HepG2 (cell line): ENCODE measurements around the gene SMTNL1. TPM values are rescaled to one million over a fixed set of nuclear protein-coding genes. Genes with fewer than 3 reads are reported as not detected.

Experiments used
- CBX2 ChIP-seq, 2 experiments: fragments of 200-600 bp in 1 of 2; sonication (generic); formaldehyde crosslinking in 1 of 2; IDR thresholded peaks; 2 replicates each; pipeline versions ENCODE4 v1.7.0 to v1.8.1; 2018 to 2022; ENCODE audit warnings: low read depth in 2 of 2, low read length in 1 of 2, mild to moderate bottlenecking in 1 of 2, missing genetic modification reagents in 1 of 2
- CHCHD3 ChIP-seq: sonication (generic); formaldehyde crosslinking; IDR thresholded peaks from 2 replicates; pipeline ENCODE4 v1.8.0; 2022; ENCODE audit warnings: mild to moderate bottlenecking, missing genetic modification reagents, moderate library complexity
- DDIT3 ChIP-seq: sonication (generic); formaldehyde crosslinking; IDR thresholded peaks from 2 replicates; pipeline ENCODE4 v1.4.0; 2020; ENCODE audit warnings: mild to moderate bottlenecking, missing genetic modification reagents
- HMG20B ChIP-seq: conservative IDR thresholded peaks from 2 replicates; pipeline ENCODE4 v1.6.1; 2016; ENCODE audit warnings: missing genetic modification reagents, missing compliant biosample characterization
- HMGA1 ChIP-seq: sonication (generic); formaldehyde crosslinking; conservative IDR thresholded peaks from 2 replicates; pipeline ENCODE4 v1.4.0; 2020; ENCODE audit warnings: missing genetic modification reagents
- HMGXB3 ChIP-seq: sonication (generic); formaldehyde crosslinking; IDR thresholded peaks from 2 replicates; pipeline ENCODE4 v1.4.0; 2020; ENCODE audit warnings: missing genetic modification reagents, borderline replicate concordance
- KAT7 ChIP-seq: IDR thresholded peaks from 2 replicates; pipeline ENCODE4 v1.6.1; 2018; ENCODE audit warnings: borderline replicate concordance, missing compliant biosample characterization
- KLF15 ChIP-seq: sonication (generic); formaldehyde crosslinking; IDR thresholded peaks from 2 replicates; pipeline ENCODE4 v1.8.1; 2023; ENCODE audit warnings: borderline replicate concordance, mild to moderate bottlenecking, inconsistent platforms, missing genetic modification reagents, mixed read lengths
- KLF16 ChIP-seq, 2 experiments: sonication (generic) in 1 of 2; formaldehyde crosslinking in 1 of 2; IDR thresholded peaks; 2 replicates each; pipeline versions ENCODE4 v1.6.1 to v1.8.0; 2016 to 2023; ENCODE audit warnings: missing genetic modification reagents in 2 of 2, missing compliant biosample characterization in 1 of 2
- MYPOP ChIP-seq: sonication (generic); formaldehyde crosslinking; IDR thresholded peaks from 2 replicates; pipeline ENCODE4 v1.8.1; 2023; ENCODE audit warnings: mild to moderate bottlenecking, moderate library complexity, missing genetic modification reagents
- NFKB2 ChIP-seq: sonication (generic); formaldehyde crosslinking; IDR thresholded peaks from 2 replicates; pipeline ENCODE4 v1.4.0; 2020; ENCODE audit warnings: missing genetic modification reagents, borderline replicate concordance
- ONECUT2 ChIP-seq: sonication (generic); formaldehyde crosslinking; IDR thresholded peaks from 2 replicates; pipeline ENCODE4 v1.4.0; 2020; ENCODE audit warnings: missing genetic modification reagents
- RBM22 ChIP-seq: fragments of 200-400 bp; formaldehyde crosslinking; optimal IDR thresholded peaks from 2 replicates; pipeline ENCODE3; 2017; ENCODE audit warnings: mild to moderate bottlenecking, low read length, moderate library complexity
- RBM39 ChIP-seq: fragments of 200-400 bp; formaldehyde crosslinking; IDR thresholded peaks from one replicate; pipeline ENCODE4 v1.6.1; 2018; ENCODE audit warnings: antibody characterized with exemption, mild to moderate bottlenecking, low read depth, low read length; ENCODE audit not compliant: poor library complexity, severe bottlenecking
- RCOR2 ChIP-seq: IDR thresholded peaks from 2 replicates; pipeline ENCODE4 v1.6.1; 2016; ENCODE audit warnings: missing biosample characterization, missing genetic modification reagents
- SMARCC2 ChIP-seq: fragments of 450-650 bp; IDR thresholded peaks from 2 replicates; pipeline ENCODE4 v1.6.1; 2017; ENCODE audit warnings: antibody characterized with exemption, mild to moderate bottlenecking
- ZNF10 ChIP-seq: sonication (generic); formaldehyde crosslinking; IDR thresholded peaks from 2 replicates; pipeline ENCODE4 v1.4.0; 2020; ENCODE audit warnings: mild to moderate bottlenecking, low read depth, missing genetic modification reagents, borderline replicate concordance
- ZNF276 ChIP-seq: sonication (generic); formaldehyde crosslinking; IDR thresholded peaks from 2 replicates; pipeline ENCODE4 v1.4.0; 2020; ENCODE audit warnings: mild to moderate bottlenecking, low read depth, missing genetic modification reagents
- ZNF282 ChIP-seq: fragments of 450-650 bp; IDR thresholded peaks from 2 replicates; pipeline ENCODE4 v1.6.1; 2018; ENCODE audit not compliant: partially characterized antibody
- polyA plus RNA-seq, 8 experiments: library from polyadenylated mRNA; depleted of rRNA in 3 of 8; stranded (reverse) in 7 of 8; unstranded in 1 of 8; fragments of >200 nt; fragmentation: Illumina TruSeq in 4 of 8; extraction: Trizol in 4 of 8; gene quantifications; 2 replicates each; pipeline versions ENCODE4 v1.2.1 to v1.2.3, GENCODE V29; 2011 to 2016; ENCODE audit warnings: low read depth in 4 of 8, missing spikeins in 1 of 8, mixed read lengths in 1 of 8; ENCODE audit not compliant: insufficient read depth in 1 of 8
- total RNA-seq, 5 experiments: library from RNA; depleted of rRNA; stranded (reverse); fragments of >200 nt; fragmentation: Illumina TruSeq; extraction: Trizol; gene quantifications; 2 replicates each; pipeline ENCODE4 v1.2.3, GENCODE V29; 2016; ENCODE audit warnings: low read depth in 1 of 5

Gene SMTNL1
- total and polyA plus RNA-seq, 2 of the 13 experiments (the other 11 are each of a cell fraction or from before 2014, with no cell fraction given), result 0.04 TPM; not detected in 1

- TF ChIP-seq RBM22 (no peak), HMG20B (no peak), MYPOP (CRISPR knock-in tag) (0 out of 2 replicates have a peak, but pooled peaks have one; percentile 60), RCOR2 (CRISPR knock-in tag) (no peak), KAT7 (CRISPR knock-in tag) (no peak), KLF16 (CRISPR knock-in tag; IDR thresholded peaks at IDR 0.05) (no peak; a peak in 1 of 4 replicates), HMGXB3 (CRISPR knock-in tag) (no peak), DDIT3 (CRISPR knock-in tag) (no peak), NFKB2 (CRISPR knock-in tag) (no peak), ZNF276 (no peak), ZNF10 (CRISPR knock-in tag) (no peak), HMGA1 (CRISPR knock-in tag) (no peak), ONECUT2 (CRISPR knock-in tag) (no peak), ZNF282 (no peak), SMARCC2 (no peak), CBX2 (IDR thresholded peaks at IDR 0.05; ENCODE audit: low read depth, low read length) (no peak), CBX2 (CRISPR knock-in tag; IDR thresholded peaks at IDR 0.05; ENCODE audit: low read depth) (no peak), RBM39 (peak; percentile 25), KLF15 (CRISPR knock-in tag) (no peak; the same call in 1 of the 2 replicates), CHCHD3 (no peak)
These were observed 30.3 kb downstream of the SMTNL1 start, which contains the start of gene UBE2L6 (continued) for GRCh38 chr11:57567515-57568329.
